Measurements from ENCODE around the gene IRAK2.

Gene IRAK2

DNA sequence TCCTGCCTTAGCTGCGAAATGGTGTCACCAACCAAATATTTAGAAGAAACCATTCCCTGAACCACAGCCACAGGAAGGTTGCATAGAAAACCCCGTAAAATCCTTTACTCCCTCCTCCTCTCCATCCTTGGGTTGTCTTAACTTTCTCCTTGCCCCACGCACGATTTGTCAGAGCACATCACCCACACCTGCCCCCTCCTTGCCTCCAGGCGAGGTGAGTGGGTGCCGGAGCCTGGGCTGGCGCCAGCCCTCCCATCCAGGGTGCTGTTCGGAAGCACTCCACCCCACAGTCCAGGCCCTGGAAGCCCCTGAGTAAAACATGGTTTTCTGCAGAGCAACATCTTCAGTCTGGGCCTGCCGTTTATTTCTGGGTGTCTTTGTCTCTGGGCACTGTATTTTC, 124.4 kb downstream of the IRAK2 start:
- no peak for DNase-seq (ENCODE audit: low spot score)
- H3K4me3 ChIP-seq = no peak overlapping the region
- TF ChIP-seq, protein P1, sequence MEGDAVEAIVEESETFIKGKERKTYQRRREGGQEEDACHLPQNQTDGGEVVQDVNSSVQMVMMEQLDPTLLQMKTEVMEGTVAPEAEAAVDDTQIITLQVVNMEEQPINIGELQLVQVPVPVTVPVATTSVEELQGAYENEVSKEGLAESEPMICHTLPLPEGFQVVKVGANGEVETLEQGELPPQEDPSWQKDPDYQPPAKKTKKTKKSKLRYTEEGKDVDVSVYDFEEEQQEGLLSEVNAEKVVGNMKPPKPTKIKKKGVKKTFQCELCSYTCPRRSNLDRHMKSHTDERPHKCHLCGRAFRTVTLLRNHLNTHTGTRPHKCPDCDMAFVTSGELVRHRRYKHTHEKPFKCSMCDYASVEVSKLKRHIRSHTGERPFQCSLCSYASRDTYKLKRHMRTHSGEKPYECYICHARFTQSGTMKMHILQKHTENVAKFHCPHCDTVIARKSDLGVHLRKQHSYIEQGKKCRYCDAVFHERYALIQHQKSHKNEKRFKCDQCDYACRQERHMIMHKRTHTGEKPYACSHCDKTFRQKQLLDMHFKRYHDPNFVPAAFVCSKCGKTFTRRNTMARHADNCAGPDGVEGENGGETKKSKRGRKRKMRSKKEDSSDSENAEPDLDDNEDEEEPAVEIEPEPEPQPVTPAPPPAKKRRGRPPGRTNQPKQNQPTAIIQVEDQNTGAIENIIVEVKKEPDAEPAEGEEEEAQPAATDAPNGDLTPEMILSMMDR (IDR thresholded peaks at IDR 0.05) = no peak

DNA sequence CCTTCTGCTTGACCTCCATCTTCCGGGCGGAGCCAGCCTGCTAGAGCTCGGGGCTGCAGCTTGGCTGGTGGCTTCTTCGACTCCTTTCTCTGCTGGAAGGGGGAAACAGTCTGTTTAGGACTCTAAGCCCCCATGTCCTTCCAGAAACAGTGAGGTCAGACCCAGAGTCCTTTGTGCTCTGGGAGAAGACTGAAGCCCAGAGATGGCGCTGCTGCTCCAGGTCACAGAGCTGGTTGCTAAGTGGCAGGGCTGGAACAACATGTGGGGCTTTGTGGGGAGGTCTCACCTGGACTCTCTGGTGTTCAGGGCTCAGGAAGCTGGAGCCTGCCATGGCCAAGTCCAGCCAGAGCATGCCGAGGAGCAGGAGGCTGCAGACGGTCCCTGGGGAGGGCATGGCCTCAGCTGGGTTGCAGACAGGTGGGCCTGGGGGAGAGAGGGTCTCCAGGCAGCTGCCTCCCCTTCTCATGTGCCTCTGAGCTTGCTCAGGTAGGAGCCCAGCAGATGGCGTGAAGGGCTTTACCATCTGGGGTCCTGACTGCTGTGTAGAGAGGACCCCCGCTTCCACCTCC, 125.2 kb downstream of the IRAK2 start:
- H3K4me3 ChIP-seq = no peak overlapping the region
- no peak for DNase-seq (ENCODE audit: low spot score)
- TF ChIP-seq, protein P1 (IDR thresholded peaks at IDR 0.05) = no peak
- no peak overlapping the region for H3K27ac ChIP-seq

More for the DNA sequence above, 124.4 kb downstream of the IRAK2 start:
- H3K27ac ChIP-seq = no peak overlapping the region

DNA sequence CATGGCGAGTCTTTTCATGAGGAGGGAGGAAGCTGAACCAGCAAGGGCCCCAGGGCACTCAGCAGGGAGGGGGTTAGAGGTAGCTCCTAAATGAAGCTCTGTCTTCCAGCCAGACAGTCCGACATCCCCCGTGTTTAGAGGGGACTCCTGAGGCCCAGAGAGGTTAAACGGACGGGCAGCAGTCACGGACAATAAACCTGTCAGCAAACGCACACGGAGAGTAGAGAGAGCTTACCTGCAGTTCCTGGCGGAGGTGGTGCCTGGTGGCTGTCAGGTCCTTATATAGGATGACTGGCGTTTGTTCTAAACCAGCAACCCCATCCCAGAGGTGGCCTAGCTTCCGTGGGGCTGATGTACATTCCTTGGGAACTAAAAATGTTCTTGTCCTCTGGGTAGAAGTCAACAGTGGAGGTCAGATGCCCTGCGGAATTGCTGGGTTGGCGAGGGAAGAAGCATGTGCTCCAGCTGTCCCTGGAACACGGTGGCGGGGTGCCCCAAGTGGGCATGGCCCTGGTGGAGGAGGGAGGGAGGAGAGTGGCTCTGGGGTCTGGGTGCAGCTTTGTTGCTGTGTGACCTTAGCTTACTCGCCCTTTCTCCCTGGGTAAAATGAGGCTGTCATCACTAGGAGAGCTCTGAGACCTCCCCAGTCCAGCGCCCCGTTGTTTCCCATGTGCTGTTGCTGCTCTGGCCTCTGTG, 125.9 kb downstream of the IRAK2 start:
- Histone ChIP-seq H3K4me3 (no peak overlapping the region), H3K27ac (no peak overlapping the region)
- DNase-seq (ENCODE audit: low spot score) = no peak
- TF ChIP-seq, protein P1 (IDR thresholded peaks at IDR 0.05) = no peak

DNA sequence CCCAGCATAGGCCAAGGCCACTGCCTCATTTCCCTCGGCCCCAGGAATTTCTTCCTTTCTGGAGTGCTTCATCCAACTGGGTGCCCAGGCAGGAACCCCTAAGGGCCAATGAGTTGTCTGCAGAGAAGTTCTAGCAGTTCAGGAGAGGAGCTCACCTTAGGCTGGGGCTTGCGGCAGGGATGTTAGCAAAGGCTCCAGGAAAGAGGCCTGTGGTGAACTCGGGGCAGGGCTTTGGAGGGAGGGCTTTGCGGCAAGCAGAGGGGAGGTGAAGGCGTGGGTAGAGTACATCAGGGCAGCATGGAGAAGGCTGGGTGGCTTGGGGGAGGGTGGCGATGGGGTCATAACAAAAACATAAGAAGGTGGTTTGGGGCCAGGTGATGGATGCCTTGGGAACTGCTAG, 126.9 kb downstream of the IRAK2 start:
- TF ChIP-seq, protein P1 (IDR thresholded peaks at IDR 0.05) = no peak
- Histone ChIP-seq H3K4me3 (no peak overlapping the region), H3K27ac (no peak overlapping the region)
- no peak for DNase-seq (ENCODE audit: low spot score)

DNA sequence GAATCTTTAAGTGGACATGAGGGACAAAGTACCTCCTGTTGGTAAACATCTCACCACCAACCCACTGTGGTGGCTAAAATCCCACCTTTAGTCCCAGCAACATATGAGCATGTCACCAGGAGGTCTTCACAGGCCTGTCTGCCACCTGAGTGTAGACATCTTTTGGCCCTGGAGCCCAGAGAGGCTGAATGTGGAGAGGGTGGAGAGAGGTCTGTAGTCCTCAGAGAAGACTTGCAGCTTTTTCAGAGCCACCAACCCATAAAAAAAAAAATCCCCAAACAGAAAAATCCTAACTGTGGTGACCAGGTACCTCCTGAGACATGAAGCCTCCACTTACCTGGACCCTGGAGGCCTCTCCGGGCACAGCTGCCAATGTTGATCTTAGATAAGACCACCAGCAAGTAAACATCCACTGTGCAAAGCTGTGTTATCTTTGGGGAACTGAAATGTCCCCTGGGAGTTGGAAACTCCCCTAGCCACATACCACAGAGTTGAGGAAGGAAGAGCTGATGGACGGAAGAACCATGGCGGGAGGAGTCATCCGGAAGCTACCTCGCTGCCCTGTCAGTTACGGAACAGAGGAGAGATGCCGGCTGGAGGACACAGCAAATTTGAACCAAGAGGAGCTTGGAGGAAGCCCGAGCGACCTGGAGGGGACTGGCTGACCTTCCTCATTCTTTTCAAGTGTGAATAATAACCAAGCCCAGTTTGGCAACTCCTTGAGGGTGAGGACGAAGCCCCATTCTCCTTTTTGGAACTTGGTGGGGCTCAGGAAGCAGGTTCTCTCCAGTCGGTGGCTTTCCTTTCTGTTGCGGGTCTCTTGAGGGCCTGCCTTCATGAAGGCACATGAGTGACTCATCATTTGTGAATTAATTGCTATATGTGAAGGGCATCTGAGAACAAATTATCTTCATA, 128.0 kb downstream of the IRAK2 start, which contains the start of gene GHRL:
Gene GHRL, minus strand, starts transcription at position 443 of the 915 bp plus-strand sequence. CDS start 2,767 bp downstream, outside the sequence.
- Histone ChIP-seq H3K27ac (no peak within 1 kb of the TSS), H3K4me3 (no peak within 1 kb of the TSS)
- TF ChIP-seq, protein P1 (IDR thresholded peaks at IDR 0.05) = no peak
- no peak for DNase-seq (ENCODE audit: low spot score)
